ENCODE results near the gene CCNF.

GRCh38 chr16:2460391-2460713 lies 31.1 kb downstream of the CCNF start:
- TF ChIP-seq CTCF (IDR thresholded peaks at IDR 0.05; ENCODE audit: insufficient read depth, low read length) = no peak
- TF ChIP-seq REST (IDR thresholded peaks at IDR 0.05; ENCODE audit: insufficient replicate concordance, low read depth) = no peak
- TF ChIP-seq GABPA (IDR thresholded peaks at IDR 0.05; ENCODE audit: low read depth) = no peak
